HL-60 (cell line): ENCODE data around the gene PTPDC1.
"Not testable (repeated sequence)": the region's sequence is repeated elsewhere in the genome, so short reads cannot be mapped to it uniquely, and the experiment has no call there.

ENCODE experiments used
- DNase-seq, 2 experiments: peaks; one replicate each; pipeline ENCODE4 v3.0.0-alpha.2; 2010 to 2020; ENCODE audit warnings: low read depth in 1 of 2, low spot score in 1 of 2
- H3K27ac ChIP-seq: fragments of 250-450 bp; sonication (Bioruptor Pico); replicated peaks from 2 replicates; pipeline ENCODE4 v1.5.1; 2020; ENCODE audit warnings: mild to moderate bottlenecking, moderate library complexity
- H3K27me3 ChIP-seq: fragments of 250-450 bp; sonication (Bioruptor Pico); 2 replicates; pipeline ENCODE4 v1.5.1; 2021; ENCODE audit warnings: mild to moderate bottlenecking, moderate library complexity; ENCODE audit not compliant: insufficient read depth, poor library complexity, severe bottlenecking
- H3K4me3 ChIP-seq: replicated peaks from 2 replicates; pipeline ENCODE4 v1.5.1; 2011; ENCODE audit warnings: mild to moderate bottlenecking, control low read depth, low read length; ENCODE audit not compliant: insufficient read depth
- CTCF ChIP-seq: IDR thresholded peaks from one replicate; pipeline ENCODE4 v1.5.1; 2011; ENCODE audit warnings: low read length, control low read depth, inconsistent platforms; ENCODE audit not compliant: insufficient read depth
- GABPA ChIP-seq: IDR thresholded peaks from 2 replicates; pipeline ENCODE4 v1.6.1; 2012; ENCODE audit warnings: low read depth
- POLR2AphosphoS5 ChIP-seq: IDR thresholded peaks from 2 replicates; pipeline ENCODE4 v1.6.1; 2012; ENCODE audit warnings: low read depth
- REST ChIP-seq: IDR thresholded peaks from 2 replicates; pipeline ENCODE4 v1.6.1; 2012; ENCODE audit warnings: low read depth; ENCODE audit not compliant: insufficient replicate concordance
- SPI1 ChIP-seq: IDR thresholded peaks from 2 replicates; pipeline ENCODE4 v1.6.1; 2012; ENCODE audit warnings: low read depth, mild to moderate bottlenecking, borderline replicate concordance

Gene PTPDC1

GRCh38 chr9:94111446-94111845 is 27.2 kb downstream of the PTPDC1 start:
- TF ChIP-seq POLR2AphosphoS5 (no peak), CTCF (no peak), SPI1 (no peak), REST (no peak), GABPA (no peak)
- H3K4me3 ChIP-seq = no peak overlapping the region
- no peaks in the 10 kb centered on the region for H3K27me3 ChIP-seq
- no peak for DNase-seq
- H3K27ac ChIP-seq = no peak overlapping the region

- Histone ChIP-seq H3K4me3 (no peak overlapping the region), H3K27me3 (no peaks in the 10 kb centered on the region), H3K27ac (no peak overlapping the region)
- TF ChIP-seq CTCF (no peak), GABPA (no peak), REST (no peak), POLR2AphosphoS5 (no peak), SPI1 (no peak)
- no peak for DNase-seq
Observed at GRCh38 chr9:94112716-94113465, 28.6 kb downstream of the PTPDC1 start.

- H3K4me3 ChIP-seq, H3K27me3 ChIP-seq, H3K27ac ChIP-seq: not testable (repeated sequence)
- DNase-seq = peak in 1 of 2 experiments; percentile 26
Observed at GRCh38 chr9:94120088-94120487, 35.8 kb downstream of the PTPDC1 start.

- TF ChIP-seq SPI1 (no peak), POLR2AphosphoS5 (no peak), GABPA (no peak), CTCF (no peak), REST (no peak)
- Histone ChIP-seq H3K27me3 (no peaks in the 10 kb centered on the region), H3K27ac (no peak overlapping the region), H3K4me3 (no peak overlapping the region)
- no peak for DNase-seq
Observed at GRCh38 chr9:94120854-94121376, 36.7 kb downstream of the PTPDC1 start.
